Measurements from ENCODE around the gene KLHL7.
"Not testable (repeated sequence)": the region's sequence is repeated elsewhere in the genome, so short reads cannot be mapped to it uniquely, and the experiment has no call there.

The KLHL7 gene

GRCh38 chr7:23218196-23218595, 112.6 kb downstream of the KLHL7 start:
- DNase-seq, result no peak

- DNase-seq, result no peak
These were observed 115.2 kb downstream of the KLHL7 start for GRCh38 chr7:23220690-23221305.

- DNase-seq, result no peak
These were observed 117.0 kb downstream of the KLHL7 start for GRCh38 chr7:23222439-23223030.

GRCh38 chr7:23224364-23224763, 118.8 kb downstream of the KLHL7 start:
- not testable (repeated sequence) for DNase-seq

- no peak for DNase-seq
These were observed 121.4 kb downstream of the KLHL7 start for GRCh38 chr7:23226844-23227450.
